HG03025 (cell line): ENCODE results near the gene HMX1.

Experiments
- ATAC-seq: cut with Tn5 transposase; IDR thresholded peaks from one replicate; pipeline ENCODE4 v1.9.1; 2021; ENCODE audit warnings: mild to moderate bottlenecking, moderate library complexity; ENCODE audit not compliant: unreplicated experiment, low FRiP score

Gene HMX1

DNA sequence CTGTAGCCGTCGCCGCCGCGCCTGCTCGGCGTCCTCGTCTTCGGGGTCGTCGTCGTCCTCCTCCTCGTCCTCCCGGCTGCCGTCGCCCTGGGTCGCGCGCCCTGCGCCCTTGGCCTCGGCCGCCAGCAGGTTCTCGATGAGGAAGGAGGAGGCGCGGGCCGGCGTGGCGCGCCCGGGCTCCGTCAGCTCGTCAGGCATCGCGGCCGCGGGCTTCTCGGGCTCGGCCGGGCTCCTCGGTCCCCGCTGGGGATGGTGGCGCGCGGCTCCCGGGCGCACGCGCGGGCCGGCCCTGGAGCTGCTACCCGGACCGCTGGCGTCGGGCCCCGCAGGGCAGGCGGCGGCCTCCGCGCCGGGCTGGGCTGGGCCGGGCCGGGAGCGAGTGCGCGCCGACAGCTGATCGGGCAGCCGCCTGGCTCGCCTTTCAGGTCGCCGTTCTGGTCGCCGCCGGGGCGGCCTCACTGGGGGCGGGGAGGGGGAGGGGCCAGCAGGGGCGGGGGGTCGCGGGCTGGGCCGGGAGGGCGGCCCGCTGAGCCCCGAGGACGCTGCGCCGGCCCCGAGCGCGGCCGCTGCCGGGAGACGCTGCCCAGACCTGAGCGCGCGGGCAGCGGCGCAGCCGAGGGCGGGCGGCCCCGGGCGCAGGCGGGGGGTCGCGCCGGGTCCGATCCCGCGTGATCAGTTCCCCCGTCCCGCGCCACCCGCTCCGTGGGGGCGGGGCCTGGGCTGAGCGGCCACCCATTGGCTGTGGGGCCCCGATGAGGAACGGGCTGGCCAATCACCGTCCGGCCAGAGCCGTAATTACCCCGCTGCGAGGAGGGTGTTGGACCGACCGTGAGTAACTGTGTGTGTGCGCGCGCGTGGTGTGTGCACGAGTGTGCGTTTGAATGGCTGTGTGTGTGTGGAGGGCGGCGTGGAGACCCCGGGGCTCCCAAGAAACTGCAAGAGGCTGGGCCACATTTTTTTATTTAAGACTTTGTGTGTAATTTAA, at the start of gene HMX1:
HMX1 (minus strand) TSS at position 423 of the 985 bp plus-strand sequence; CDS start at position 198, 225 bp downstream.
- ATAC-seq = no peak

DNA sequence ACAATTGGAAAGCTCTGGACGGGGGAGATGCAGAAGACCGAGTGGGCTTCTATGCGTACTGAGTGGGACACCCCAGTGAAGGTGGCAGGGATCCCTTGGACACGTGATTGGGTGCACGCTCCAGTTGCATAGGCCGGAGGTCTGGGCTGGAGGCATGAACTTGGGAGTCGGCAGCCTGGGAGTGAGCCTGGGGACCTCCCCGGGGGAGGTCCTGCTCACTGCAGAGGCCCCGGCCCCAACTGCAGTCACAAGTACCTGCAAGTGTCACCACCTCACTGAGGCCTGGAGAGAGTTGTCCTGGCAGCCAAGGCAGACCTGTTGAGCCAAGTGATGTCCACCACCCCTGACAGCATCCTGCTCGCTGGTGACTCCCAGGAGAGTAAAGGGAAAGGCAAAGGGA, 49.3 kb upstream of the HMX1 start:
- no peak for ATAC-seq

DNA sequence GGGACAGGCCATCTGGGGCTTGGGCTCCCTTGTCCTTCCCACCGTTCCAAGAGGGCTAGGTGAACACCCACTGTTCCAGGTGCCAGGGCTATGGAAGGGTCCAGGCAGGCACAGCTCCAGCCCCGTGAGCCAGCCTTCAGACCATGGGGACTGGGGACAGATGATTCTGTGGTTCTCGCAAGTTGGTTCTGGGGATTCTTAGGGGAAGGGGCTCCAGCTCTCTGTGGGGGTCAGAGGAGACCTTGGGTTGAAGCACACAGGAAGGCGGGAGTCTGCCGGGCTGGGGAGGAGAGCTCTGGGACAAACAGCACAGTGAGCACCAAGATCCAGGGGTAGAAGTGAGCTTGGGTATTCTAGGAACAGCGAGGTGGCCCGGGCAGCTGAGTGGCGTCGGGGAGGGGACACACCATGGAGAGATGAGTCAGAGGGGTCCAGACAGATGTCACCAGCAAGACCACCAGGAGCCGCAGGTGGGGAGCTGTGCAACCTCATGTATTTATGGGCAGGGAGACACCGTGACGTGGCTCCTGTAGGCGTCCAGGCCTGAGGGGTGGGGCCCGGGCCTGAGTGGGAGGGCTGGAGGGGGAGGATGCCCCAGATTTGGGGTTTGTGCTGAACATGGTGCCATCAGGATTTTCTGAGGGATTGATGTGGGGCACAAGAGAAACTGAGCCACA, 48.8 kb upstream of the HMX1 start:
- no peak for ATAC-seq

DNA sequence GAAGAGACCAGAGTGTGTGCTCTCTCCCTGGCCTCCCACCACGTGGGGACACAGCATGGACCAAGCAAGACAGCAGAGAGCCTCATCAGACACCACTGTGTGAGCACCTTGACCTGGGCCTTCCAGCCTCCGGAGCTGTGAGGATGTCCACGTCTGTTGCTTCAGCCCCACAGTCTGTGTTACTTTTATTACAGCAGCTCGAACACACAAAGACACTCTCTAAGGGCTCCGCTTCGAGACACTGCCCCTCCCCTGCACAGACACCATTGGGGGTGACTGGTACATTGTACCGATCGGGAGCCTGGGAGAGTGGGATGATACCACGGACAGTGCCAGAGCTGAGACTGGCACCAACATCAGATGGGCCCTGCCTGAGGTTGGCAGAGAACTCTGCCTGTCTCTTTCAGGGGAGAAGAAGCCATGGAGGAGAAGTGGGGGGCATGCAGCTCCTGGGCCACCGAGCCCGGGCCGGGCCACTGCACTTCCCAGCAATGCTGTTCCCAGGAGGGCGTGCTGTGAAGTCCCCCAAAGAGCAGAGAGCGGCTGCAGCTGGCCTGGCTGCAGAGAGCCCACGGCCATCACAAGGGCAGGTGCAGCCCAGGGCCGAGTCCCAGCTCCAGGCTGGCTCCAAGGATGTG, 48.1 kb upstream of the HMX1 start:
- no peak for ATAC-seq

DNA sequence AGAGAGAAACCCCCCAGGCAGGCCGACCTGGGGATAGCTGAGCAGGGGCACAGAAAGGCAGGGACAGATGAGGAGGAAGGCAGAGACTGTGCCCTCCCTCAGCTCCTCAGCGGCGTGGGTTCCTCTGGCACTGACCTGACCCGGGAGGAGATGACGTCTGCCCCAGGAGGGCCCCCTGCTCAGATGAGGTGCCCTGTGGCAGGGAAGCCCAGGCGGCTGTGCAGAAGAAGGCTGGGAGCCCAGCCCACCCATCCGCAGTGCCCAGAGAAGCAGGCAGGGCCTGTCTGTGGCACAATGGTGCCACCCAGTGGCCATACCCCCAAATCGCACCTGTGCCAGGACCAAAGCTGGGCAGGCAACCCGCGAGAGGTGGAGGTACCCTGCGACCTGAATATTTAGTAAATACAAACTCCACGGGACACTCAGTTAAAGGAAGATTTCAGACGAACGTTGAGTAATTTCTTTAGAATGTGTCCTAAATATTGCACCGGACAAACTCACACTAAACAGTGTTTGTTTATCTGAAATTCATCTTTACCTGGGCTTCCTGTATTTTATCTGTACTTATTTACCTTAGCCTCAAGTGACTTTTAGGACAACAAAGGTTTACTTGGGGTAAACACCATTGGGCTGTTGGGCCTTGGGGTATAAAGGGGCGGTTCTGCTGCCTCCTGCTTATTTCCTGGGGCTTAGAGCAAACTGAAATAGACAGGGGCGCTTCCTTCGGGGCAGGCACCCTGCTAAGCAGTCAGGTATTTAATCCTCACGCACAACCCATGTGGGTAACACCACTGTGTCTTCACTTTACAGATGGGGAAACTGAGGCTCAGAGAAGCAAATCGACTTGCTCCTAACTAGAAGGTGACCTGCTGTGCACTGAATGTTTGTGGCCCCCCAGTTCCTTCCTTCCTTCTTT, 46.5 kb upstream of the HMX1 start:
- ATAC-seq = peak; percentile 57

DNA sequence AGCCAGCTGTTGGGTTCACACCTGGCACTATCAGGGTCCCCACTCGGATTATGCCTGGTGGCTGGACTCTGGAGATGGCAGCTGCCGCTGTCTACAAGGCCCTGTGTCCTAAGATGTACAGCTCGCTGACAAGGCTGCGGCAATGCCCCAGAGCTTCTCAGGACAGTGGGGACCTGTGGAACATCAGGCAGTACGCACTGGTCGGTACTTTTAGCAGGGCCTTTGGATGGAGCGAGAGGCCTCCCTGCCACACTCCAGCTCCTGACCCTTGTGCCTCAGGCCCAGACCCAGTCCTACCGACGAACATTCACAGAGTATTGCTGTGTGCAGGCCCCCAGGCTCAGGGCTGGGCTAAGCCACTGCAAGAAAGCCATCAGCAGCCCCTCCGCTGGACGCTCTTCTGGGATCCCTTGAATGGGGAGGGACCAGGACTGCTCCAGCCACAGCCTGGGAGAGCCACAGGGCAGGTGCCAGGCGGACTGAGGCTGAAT, 45.7 kb upstream of the HMX1 start:
- ATAC-seq = no peak

DNA sequence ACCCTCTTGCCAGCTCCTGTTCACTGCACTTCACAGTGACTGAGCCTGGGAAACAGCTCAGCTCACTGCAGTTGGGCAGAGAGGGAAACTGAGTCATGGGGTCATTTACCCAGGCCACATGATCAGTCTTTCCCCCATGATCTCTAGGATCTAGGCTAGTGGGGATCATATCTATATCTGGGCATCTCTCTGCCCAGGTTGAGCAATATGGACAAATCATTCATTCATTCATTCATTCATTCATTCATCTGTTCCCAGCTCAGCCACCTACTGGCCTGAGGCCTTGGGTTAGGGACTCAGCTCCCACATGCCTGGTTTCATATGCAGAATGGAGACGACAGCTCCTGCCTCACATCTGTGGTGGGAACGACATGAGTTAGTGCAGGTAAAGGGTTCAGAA, 45.3 kb upstream of the HMX1 start:
- ATAC-seq = no peak

DNA sequence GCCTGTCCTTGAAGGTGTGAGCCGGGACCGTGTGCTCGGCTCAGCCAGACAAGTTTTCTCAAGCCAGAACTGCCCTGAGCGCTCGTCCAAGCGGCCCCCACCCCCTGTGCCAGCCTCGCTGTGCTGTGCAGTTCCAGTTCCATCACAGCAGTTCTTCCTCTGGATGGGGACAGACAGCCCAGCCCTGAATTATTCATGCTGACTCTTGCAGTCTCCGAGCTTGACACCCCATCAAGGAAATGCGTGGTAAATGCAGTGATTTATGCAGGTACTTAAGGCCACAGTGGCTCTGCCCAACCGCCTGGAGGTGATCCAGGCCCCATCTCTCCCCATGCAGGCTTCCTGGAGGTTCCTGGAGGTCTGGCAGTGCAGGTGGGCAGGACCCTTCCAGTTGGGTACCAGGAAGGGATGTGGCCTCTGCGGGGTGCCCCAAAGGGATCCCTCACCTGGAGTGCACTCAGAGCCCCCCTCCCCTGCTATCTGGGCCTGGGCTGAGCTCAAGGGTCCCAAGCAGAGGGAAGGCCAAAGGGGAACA, 44.8 kb upstream of the HMX1 start:
- ATAC-seq = no peak

DNA sequence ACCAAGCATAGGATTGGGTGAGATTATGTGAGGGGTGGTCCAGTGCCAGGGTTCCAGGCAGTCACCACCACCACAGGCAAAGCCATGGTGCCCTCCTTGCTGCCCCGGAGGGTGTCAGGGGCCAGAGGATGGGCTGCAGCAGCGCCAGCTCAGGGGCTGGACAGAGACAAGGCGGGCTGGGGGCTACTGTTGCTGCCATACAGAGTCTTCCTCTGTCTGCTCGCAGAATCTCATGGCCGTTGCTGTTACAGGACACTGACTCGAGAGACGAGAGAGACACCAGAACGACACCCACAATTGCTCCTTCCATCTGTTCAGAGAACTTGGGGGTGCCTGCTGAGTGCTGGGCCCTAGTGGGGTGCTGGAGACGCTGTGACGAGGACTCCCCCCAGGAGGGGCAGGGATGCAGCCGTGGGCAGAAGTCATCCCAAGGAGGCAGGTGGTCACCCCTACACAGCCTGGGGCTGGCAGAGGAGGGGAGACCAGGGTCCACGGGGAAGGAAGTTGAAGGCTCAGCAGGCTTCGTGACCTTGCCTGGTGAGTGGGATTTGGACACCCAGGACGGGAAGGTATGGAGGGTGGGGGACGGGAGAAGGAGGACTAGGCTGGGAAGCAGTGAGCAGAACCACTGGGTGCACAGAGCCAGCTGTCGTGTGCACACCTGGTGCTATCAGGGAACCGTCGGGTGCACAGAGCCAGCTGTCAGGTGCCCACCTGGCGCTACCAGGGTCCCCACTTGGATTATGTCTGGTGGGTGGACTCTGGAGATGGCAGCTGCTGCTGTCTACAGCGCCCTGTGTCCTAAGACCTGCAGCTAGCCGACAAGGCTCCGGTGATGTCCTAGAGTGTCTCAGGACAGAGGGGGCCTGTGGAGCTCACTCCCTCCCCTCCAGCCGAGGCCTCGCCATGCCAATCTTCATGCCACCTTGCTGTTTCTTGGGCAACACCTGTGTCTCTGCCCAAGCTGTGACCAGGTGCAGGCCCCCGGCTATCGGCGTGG, 43.9 kb upstream of the HMX1 start:
- no peak for ATAC-seq

DNA sequence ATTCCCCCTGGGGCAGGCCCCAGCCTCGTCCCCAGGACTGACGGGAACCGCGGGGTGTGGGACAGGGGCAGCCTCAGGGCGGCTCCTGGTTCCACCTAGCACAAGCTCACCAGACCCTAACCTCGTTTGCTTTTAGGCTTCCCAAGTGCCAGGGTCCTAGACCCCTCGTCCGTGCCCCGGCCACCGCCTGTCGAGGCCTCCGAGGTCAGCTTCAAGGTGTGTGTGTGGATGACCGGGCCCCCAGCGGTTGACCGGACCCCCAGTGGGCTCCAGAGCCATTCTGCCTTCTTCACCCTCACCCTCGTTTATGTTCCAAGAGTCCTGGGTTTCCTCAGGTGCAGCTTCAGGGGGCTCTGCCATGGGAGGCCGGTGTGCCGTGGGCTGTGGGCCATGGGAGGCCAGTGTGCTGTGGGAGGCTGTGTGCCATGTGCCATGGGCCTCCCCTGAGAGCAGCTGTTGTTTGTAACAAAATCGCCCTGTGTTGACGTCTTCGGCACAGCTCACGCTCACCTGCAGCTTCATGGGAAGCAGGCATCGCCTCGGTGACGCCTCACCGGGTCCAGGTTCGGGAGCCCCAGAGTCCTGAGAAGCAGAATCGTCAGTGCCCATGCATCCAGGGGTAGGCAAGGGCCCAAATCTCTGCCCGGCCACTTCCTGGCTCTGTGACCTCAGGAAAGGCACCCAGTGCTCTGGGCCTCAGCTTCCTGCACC, 43.0 kb upstream of the HMX1 start:
- no peak for ATAC-seq

DNA sequence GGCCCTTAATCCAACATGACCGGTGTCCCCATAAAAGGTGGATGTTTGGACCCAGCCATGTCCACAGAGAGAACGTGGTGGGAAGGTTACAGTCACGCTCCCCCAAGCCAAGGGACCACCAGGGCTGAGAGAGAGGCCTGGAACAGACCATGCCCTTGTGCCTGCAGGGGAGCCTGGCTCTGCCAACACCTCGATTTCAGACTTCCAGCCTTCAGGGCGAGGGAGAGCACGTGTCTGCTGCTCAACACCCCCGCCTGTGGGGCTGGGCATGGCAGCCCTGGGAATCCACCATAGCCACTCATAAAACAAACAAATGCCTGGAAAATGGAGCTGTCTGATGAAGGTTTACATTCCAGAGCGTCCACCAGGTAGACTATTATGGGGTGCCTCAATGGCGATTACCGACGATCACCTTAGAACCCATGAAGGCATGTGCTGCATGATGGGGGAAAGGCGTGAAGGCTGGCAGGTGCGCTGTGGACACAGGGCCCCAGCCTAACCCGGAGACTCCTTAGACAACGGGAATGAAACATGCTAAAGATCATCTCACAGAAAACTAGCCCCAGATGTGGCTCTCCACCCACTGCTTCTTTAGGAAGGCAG, 42.3 kb upstream of the HMX1 start:
- ATAC-seq = no peak

DNA sequence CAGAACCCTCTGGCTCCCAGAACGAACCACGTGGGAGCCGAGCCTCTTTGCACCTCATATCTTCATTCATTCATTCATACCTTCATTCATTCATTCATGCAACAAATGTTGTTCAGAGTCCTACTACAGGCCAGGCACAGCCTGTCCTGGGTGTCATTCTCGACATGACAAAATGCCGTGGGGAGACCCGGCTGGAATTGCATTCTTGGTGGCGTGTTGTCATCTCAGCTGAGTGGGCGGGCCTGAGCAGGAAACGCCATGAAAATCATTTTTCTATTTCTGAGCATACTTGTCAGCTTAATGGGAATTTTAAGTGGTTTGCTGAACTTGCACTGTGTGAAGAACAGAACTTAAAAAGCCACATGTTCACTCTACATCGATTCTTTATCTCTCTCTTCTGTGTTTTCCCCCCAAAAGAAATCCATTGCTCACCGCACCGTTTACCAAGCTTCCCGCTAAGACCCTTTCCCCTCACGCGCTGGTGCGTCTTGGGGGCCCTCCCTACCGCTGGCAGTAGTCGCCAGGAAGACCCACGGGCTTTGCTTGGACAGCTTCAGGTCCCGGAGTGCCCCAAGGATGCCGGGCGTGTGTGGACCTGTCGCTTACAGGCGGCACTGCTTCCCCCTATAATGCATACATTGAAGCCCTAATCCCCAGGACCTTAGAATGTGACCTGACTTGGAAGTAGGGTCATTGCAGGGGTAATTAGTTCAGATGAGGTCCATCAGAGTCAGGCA, 41.6 kb upstream of the HMX1 start:
- ATAC-seq = no peak

DNA sequence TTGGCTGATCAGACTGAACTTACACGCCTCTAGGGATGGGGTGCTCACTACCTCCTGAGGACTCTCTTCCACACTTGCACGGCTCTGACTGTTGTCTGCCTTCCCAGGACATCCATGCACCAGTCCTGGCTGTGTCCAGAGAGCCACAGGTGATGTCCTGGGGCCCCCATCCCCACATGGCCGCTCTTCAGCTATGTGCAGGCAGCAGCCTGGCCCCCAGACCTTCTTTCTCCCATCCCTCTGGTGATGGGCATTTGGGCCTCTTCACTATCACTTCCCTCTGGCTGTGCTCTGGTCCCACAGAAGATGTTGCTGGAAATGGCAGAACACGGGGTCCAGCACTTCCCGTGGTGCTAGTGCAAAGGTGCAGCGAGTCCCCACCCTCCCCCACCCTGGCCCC, 40.9 kb upstream of the HMX1 start:
- no peak for ATAC-seq

DNA sequence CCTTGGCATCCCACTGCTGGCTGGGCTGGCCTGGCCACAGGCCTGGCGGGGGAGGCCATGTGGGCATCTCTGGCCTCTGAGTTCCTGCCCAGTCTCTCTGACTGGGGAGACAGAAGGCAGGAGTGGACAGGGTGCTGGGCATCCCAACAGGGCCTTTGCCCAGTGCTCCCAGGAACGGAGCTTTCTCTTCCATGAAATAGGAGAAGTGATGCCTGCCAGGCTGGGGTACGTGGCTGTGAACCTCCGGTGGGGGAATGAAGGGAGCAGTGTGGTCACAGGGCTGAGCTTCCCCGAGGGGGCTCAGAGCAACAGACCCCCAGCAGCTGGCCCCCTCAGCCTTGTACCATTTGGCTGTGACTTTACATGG, 40.4 kb upstream of the HMX1 start:
- no peak for ATAC-seq

DNA sequence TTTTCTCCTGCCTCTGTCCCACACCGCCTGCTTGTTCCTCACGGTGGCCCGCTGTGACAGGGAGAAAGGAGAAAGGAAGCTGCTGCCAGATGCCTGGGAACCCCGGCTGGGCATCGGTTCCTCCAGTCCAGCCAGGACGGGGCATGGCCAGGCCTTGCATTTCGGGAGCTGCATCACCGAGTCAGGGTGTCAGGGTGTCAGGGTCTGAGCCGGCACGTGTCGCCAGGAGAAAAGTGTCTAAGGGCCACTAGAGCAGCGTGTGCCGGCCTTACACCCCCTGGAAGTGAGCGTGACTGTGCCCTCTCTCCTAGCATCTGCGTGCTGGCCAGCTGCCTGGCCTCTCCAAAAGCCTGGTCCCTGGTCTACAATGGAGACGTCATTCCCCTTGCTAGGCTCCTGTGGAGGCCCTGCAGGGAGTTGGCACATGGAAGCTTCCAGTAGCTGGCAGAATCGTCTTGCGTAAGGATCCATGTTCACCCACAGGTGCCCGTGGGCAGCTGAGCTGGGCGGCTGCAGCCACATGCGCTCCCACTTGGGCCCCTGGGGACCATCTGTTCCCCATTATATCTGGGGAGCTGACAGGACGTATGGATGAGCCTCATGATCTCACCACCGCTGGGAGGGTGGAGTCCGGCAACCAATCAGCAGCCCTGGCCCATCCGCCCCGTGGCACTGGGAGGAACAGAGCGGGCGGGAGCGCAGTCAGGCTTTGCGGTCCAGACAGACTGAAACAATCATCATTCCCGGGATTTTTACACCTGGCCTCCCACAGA, 39.9 kb upstream of the HMX1 start:
- ATAC-seq = no peak

DNA sequence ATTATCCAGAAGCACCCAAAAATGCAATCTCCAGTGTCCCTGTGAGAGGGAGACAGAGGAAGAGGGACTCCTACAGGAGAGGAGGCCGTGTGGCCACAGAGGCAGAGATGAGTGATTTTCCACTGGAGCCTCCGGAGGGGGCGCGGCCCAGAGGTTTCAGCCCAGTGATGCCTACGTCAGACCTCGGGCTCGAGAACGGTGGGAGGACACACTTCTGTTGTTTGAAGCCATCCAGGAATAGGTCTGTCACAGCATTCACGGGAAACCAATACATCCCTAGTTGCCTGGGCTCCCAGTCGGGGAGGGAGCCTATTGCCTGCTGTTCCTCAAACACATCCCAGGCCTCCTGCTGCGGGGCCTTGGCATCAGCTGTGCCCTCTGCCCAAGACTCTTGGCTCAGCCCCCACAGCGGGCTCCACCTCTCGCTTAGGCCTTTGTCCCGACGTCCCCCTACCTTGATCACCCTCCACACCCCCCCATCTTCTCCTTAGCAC, 39.2 kb upstream of the HMX1 start:
- ATAC-seq = no peak
